Activated T-helper 2 cell treated with anti-CD3 and anti-CD28 coated beads, Interferon-gamma antibody, Interleukin-2, Interleukin-4, amounts not matched to agents 10 μg/mL and 5 μg/mL and 100 μg/mL, durations not matched to agents 14 hours and 24 hours and 36 hours (primary cell): ENCODE measurements around the gene SERF1B. TPM values are rescaled to one million over a fixed set of nuclear protein-coding genes. Genes with fewer than 3 reads are reported as not detected.

Experiments used
- total RNA-seq: library from RNA; stranded (reverse); gene quantifications from 2 replicates; pipeline ENCODE4 v1.2.3, GENCODE V29; 2022

SERF1B gene
- total RNA-seq, 1 donor from 2014 or later, result 21.4 TPM

Other genes starting within 250 kb of the SERF1B start
- 93.1 and 104 TPM in 2 replicates for gene SMN2, start 24.4 kb downstream of the SERF1B start, total RNA-seq